Caki2 (cell line): ENCODE results near the gene SURF1. TPM values are rescaled to one million over a fixed set of nuclear protein-coding genes. Genes with fewer than 3 reads are reported as not detected.
A peak's percentile ranks its signal among the peaks of the same experiment; 100 is the strongest.
"Not testable (repeated sequence)": the region's sequence is repeated elsewhere in the genome, so short reads cannot be mapped to it uniquely, and the experiment has no call there.

Experiments used
- DNase-seq: peaks from one replicate; pipeline ENCODE4 v3.0.0-alpha.2; 2015; ENCODE audit warnings: low read depth
- in situ Hi-C: cut with HindIII; loops from 2 replicates; pipeline ENCODE4 v1.10.0; 2016; ENCODE audit warnings: low sequenced_read_pairs, low pct_unique_long_range_greater_than_20kb, mixed read lengths
- total RNA-seq: library from RNA; depleted of rRNA; stranded (reverse); fragments of >200 nt; shearing (Covaris generic); gene quantifications from 2 replicates; pipeline ENCODE4 v1.2.3, GENCODE V29; 2014; ENCODE audit warnings: low replicate concordance

The SURF1 gene
- total RNA-seq, 1 experiment from 2014 or later, result 69.7 TPM

- in situ Hi-C loops, result no loop called here
Observed at GRCh38 chr9:133334161-133334560, 22.1 kb downstream of the SURF1 start.

GRCh38 chr9:133333566-133333965 is 22.7 kb downstream of the SURF1 start:
- no peak for DNase-seq
- in situ Hi-C loops, result no loop called here

More at GRCh38 chr9:133334161-133334560, 22.1 kb downstream of the SURF1 start:
- DNase-seq, result no peak

DNA sequence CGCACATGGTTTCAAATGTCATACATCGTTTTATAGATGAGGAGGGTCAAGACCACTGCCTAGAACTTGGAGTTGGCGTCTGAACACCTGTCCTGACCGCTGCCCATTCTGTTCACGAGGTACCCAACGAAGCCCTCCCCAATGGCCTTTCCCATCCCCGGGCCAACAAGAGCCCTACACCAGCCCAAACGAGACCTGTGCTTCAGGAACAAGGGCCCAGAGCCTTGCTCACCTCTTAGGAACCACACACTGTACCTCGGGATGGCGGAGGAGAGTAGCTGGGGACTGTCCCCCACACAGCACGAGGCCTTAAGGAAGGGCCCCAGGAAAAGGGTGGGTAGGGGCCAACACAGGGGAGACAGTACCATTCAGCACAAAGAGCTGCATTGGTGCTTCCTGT is 23.3 kb downstream of the SURF1 start:
- no peak for DNase-seq
- in situ Hi-C loops, result no loop called here

GRCh38 chr9:133332381-133332730 is 23.9 kb downstream of the SURF1 start:
- no peak for DNase-seq
- in situ Hi-C loops, result no loop called here

GRCh38 chr9:133331641-133332380 is 24.5 kb downstream of the SURF1 start:
- in situ Hi-C loops, result no loop called here
- no peak for DNase-seq

GRCh38 chr9:133331221-133331620 is 25.1 kb downstream of the SURF1 start:
- no peak for DNase-seq
- in situ Hi-C loops, result no loop called here

- in situ Hi-C loops, result not testable (repeated sequence)
- DNase-seq, result peak; percentile 56
Observed at GRCh38 chr9:133329306-133330156, 26.8 kb downstream of the SURF1 start.

GRCh38 chr9:133327834-133328484 is 28.3 kb downstream of the SURF1 start:
- in situ Hi-C loops, result no loop called here
- DNase-seq, result no peak

DNA sequence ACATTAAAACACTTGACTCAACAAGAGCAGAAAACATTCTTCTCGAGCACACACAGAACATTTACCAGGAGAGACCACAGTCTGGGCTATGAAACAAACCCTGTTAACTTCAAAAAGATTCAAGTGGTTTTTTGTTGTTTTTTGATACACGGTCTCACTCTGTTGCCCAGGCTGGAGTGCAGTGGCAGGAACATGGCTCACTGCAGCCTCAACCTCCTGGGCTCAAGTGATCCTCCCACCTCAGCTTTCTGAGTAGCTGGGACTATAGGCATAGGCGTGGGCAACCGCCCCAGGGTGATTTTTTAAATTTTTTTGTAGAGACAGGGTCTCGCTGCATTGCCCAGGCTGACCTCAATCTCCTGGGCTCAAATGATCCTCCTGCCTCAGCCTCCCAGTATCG is 29.3 kb downstream of the SURF1 start:
- DNase-seq, in situ Hi-C loops: not testable (repeated sequence)

GRCh38 chr9:133323991-133324703 is 32.1 kb downstream of the SURF1 start:
- no peak for DNase-seq
- in situ Hi-C loops, result no loop called here

- no peak for DNase-seq
- in situ Hi-C loops, result no loop called here
Observed at GRCh38 chr9:133323211-133323610, 33.1 kb downstream of the SURF1 start.

DNA sequence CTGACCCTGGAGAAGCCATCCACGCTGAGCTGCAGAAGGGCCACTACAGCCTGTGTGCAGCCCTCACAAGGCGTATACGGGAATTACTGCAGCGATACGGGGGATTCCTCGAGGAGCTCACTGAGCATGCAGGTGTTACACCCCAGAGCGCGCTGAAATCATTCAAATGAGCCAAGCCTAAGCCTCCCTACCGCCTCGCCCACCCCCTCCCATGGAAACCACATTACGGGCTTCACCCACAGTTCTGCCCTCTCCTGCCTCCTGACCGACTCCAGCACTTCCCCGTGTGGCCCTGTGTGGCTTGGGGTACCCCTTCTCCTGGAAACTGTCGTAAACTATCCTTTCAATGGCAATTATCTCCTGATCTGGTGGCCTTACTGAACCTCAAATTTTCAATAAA is 33.6 kb downstream of the SURF1 start:
- in situ Hi-C loops, result no loop called here
- no peak for DNase-seq

DNA sequence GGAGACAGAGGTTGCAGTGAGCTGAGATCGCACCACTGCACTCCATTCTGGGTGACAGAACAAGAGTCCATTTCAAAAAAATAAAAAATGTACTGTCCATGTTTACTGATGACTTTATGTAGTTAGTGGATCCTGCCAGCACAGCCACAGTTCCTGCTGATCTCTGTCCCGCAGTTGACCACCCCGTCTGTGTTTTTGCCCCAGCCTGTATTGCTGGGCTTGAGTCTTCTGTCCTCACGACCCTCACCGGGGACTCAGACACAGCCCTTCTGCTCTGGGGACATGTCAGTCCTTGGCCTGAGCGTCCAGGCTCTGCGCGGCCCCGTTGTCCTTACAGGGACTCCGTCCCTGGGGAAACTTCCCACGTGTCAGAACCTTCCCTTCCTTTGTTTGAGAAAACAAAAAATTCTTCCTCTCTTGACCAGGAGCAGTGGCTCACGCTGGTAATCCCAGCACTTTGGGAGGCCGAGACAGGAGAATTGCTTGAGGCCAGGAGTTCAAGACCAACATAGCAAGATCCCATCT is 34.8 kb downstream of the SURF1 start:
- in situ Hi-C loops, result no loop called here
- DNase-seq, result no peak

DNA sequence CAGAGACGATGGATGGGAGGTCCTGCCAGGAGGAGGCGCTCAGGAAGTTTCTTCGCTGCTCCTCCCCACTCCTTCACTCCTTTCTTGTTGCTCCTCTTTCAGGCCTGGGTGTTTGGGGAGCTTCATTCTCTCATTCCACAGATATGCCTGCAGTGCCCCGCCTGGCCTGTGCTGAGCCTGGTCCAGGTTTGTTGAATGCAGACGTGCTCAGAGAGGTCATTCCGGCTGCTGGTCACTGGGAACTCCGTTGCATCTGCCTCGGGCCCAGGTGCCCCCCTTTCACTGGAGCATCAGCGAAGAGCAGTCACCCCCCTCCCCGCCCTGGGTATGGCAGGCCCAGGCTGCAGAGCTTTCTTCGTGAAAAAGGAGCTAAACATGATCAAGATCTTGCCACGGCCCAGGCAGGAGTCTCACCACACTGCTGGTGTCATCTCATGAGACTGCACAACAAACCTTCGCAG is 35.8 kb downstream of the SURF1 start:
- in situ Hi-C loops, result no loop called here
- DNase-seq, result no peak

DNA sequence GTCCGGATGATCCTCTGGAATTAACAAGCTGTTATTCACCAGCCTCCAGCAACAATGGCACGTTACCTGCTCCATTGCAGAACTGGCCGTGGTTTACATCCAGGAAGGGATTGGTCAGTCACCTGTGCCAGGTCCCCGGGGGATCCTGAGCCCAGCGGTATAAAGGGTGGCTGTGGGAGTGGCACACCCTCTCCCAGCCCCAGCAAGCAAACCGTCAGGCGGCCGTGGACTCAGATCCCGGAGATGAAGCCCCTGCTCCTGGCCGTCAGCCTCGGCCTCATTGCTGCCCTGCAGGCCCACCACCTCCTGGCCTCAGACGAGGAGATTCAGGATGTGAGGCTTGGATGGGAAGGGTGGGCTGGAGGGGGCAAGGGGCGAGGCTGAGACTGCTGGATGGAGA is 38.7 kb downstream of the SURF1 start:
- DNase-seq, in situ Hi-C loops: not testable (repeated sequence)

- in situ Hi-C loops, result no loop called here
- no peak for DNase-seq
Observed at GRCh38 chr9:133315997-133316396, 40.3 kb downstream of the SURF1 start.

- no peak for DNase-seq
- in situ Hi-C loops, result no loop called here
Observed at GRCh38 chr9:133309608-133310007, 46.7 kb downstream of the SURF1 start.

DNA sequence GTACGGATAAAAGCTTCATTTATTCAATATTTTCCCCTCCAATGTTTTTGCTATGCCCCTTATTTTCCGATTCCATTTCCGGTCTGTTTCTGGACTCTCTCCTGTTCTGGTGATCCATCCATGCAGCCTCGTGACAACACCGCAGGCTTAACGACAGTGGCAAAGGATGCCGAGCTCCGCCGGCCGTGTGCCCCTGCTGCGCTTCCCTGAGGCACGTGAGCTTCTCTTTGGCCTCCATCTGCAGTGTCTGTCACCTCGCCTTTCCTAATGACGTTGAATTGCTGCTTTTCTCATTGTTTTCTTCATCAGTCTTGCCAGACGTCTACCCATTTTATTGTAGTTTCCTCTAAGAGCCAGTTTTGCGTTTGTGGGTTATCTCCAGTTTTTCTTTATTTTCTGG is 49.0 kb downstream of the SURF1 start:
- in situ Hi-C loops, result no loop called here
- DNase-seq, result no peak
